ENCODE data around the gene ASTN2.
A peak's percentile ranks its signal among the peaks of the same experiment; 100 is the strongest.
"Not testable (repeated sequence)": the region's sequence is repeated elsewhere in the genome, so short reads cannot be mapped to it uniquely, and the experiment has no call there.

ASTN2 gene

DNA sequence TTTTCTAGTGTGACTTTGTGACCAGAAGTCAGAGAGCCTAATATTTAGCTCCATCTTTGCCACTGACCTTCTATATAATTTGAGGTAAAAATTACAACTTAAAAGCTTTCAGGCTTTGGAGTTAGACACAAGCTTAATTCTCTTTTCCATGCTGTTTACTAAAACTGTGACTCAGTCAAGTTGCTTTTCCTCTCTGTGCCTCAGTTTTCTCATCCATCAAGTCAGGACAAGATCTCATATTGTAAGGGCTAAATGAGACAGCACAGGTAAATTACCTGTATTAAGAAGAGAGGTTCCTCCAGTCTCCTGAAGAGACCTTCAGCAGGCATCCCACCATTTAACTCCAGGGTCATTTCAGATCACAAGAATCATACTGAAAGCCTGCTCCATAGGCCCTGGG is 339.2 kb downstream of the ASTN2 start:
- no peak for DNase-seq (ENCODE audit: low spot score)

DNA sequence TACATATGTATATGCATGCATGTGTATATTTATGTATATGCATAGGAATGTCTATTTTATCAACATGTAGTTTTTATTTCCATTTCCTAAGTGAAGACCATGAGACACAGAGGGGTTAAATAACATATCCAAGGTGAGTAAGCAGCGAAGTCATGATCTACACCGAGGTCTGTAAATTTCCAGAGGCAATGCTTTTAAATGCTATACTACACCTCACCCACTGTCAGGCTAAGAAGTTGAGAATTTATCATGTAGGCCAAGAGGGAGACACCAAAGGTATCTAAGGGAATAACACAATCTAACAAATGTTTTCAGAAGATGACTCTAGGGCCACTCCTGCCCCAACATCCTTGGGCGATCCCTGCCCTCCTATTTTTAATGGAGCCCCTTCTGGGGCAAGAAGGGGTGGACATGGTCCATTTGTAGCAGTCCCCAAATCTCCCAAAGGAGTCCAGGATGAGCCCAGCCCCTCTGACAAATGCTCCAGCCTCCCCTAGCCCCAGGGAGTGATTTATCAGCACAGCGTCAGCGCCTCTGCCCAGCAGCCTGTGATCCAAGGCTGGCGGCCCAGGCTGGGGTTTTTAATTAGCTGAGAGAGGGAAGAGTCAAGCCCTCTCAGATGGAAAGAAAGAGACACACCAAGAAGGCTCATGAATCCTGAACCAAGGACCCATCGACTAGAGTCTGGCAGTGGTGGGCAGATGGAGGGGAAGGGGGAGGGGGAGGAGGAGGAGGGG is 339.9 kb downstream of the ASTN2 start:
- DNase-seq (ENCODE audit: low spot score): no peak

DNA sequence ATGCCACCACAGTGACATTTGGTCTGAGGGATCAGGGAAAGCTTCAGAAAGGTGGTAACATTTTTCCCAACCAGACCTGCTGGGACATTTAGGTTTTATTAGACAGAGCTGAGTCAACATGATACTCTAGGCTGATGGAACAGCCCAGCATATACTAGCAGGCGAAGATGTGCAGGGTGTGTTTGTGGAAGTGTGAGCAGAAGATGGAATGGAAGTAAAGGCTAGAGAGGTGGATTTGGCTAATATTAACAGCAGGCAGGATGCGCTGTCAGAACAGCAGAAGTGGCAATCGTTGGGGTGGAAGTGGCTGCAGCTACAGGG is 340.6 kb downstream of the ASTN2 start:
- no peak for DNase-seq (ENCODE audit: low spot score)

DNA sequence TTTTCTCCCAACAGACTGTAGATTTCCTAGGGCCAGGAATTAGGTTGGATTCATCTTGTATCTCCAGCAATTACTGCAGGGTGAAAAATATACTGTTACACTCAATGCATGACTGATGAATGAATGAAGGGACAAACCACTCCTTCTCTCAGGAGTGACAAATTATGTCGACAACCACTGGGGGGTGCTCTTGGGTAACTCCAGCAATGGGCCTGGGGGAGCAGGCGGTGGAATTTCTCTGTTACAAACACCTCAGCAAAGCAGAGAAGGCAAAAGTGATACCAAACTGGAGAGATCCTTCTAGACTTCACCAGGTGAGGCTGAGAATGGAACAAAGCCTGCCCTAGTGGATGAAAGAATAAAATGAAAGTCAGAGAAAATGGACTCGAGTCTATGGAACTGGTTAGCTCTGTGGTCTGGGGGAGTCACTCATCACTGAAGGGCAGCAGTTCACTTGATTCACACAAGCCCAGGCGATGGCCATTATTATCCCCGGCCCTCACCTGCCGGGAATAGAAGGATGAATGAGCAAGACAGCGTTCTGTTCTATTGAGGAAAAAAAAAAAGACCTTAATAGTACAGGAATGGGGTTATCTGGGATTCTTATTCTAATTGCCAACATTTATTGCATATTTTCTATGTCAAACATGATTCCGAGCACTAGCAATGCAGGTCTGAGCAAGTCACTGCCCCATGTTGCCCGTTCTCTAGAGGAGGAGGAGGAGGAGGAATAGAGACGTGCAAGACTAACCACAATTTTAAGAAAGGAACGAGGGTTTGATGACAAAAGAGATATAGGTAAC is 341.1 kb downstream of the ASTN2 start:
- peak; percentile 34 for DNase-seq (ENCODE audit: low spot score)

DNA sequence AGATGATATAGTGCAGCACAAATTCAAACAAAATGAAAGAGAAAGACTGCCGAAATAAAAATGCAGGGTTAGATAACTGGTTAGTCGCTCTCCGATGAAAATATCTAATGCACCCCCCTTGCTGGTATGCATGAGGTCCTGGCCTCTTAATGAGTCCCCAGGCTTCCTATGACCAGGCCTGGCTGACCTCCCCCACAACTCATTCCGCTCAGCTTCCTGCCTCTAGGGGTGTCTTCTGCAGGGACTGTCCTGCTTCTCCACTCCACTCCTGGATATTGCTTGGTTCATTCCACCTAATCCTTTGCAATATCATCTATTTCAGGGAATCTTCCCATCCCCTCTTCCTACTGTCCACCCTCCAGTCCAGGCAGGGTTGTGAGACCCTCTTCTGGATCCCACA is 341.8 kb downstream of the ASTN2 start:
- no peak for DNase-seq (ENCODE audit: low spot score)

DNA sequence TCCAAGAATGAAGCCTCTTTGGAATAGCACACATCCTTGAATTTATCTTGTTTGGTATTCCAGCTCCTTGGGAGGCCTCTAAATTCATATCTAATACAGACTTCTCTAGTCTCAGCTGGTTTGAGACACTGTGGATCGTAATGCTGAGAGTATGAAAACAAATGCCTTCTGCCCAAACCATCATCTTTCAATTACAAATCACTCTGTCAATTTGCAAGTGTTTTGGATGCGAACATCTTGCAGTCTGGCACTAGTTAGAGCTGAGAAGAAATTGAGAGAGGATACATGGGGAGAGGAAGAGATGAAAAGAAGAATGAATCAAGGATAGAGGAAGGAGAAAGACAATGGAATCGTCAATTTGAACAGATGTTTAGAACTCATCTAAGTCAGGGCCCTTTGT is 342.6 kb downstream of the ASTN2 start:
- no peak for DNase-seq (ENCODE audit: low spot score)

DNA sequence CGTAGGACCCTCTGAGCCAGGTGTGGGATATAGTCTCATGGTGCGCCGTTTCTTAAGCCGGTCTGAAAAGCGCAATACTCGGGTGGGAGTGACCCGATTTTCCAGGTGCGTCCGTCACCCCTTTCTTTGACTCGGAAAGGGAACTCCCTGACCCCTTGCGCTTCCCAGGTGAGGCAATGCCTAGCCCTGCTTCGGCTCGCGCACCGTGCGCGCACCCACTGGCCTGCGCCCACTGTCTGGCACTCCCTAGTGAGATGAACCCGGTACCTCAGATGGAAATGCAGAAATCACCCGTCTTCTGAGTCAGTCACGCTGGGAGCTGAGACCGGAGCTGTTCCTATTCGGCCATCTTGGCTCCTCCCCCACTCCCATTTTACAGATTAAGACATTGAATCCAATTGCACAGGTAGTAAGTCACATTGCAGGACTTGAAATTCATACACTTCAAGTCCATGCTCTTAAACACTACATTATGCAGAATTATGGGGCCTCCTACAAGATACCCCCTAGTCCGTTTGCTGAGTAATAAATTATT is 343.1 kb downstream of the ASTN2 start:
- DNase-seq (ENCODE audit: low spot score): not testable (repeated sequence)

DNA sequence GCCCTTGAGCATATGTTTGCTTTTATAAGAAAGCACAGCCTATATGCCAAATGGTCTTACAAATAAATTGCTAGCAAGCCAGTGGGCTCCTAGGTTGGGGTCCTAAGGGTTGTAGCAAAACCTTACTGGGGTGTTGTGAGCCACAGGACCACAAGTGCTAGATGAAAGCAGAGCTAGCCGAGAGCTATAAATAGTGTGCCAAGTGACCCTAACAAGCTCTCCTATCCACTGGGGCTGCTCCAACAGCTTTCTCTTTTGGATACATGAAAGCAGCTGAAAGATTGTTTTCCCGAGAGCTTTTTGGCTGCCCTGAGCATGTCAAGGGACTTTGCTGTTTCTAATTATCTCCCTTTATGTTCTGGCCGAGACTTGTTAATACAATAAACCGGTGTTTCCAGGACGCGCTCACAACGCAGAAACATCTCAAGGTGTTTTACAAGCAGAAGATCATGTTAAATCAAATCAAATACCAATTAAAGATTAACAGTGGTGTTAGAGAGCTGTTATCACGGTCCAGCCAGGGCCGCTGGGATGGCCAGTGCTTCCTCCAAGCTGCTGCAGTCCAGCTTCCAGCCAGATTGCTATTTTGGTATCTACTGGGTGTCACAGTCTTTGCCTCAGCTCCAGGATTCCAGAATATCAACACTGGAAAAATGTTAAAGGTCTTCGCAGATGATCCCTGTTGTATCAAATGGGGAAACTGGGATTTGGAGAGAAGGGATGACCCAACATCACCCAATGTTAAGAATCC is 351.0 kb downstream of the ASTN2 start:
- no peak for DNase-seq (ENCODE audit: low spot score)

DNA sequence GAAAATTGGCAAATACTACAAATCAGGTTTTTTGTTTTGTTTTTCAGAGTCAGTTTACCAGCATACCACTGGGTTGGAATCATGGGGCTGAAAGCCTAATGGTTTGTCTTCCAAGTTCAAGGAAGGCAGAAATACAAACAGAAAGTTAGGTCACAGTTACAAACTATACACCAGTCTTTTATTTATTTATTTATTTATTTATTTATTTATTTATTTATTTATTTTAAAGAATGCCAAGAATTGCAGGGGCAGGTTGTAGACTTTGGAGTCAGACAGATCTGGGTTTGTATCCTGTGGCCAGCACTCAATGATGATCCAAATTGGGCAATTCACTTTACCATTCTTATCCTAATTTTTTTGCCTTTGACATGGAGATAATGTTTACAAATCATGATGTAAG is 353.9 kb downstream of the ASTN2 start:
- no peak for DNase-seq (ENCODE audit: low spot score)

DNA sequence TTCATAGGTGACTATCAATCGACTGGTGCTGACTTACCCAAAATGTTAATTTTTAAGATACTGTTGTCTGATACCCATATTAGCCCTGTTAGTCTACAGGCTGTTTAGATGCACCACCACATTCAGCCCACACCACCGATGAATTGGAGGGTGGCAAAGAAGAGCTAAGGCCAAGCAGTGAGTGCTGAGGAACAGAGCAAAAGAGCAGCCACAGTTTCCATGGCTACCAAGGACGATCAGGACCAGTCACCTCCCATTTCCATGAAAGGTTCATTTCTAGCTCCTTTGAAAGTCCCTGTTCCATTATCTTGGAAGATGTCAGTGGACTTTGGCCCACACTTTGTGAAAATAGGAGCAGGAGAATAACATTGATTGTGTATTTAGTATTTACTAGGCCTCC is 364.9 kb downstream of the ASTN2 start:
- DNase-seq (ENCODE audit: low spot score): no peak

DNA sequence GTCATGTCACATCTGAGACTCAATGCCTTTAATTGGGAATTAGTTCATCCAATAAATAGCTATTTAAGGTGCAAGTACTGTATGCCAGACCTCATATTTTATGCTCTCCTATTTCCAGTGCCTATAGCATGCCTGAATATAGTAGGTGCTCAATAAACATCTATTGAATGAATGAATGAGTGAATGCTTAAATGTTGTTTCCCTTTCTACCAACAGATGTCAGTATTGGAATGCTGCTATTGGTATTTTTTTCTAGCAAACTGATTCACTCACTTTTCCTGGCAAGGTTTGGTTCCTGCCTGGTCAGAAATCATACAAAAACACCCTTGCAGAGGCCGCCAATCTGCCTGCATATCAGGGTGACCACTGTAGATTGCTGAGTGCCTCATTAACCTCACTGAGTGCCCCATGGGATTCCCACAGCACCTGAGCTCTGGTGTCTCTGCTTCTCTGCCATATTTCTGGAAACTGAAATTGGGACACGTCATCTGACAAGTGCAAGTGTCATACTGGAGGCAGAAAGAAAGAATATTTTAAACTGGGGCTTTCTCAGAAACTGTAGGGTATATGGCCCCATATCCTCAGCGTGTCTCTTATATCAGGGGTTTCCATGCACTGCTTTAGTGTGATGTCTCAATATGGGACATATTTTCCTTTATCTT is 368.1 kb downstream of the ASTN2 start:
- no peak for DNase-seq (ENCODE audit: low spot score)

DNA sequence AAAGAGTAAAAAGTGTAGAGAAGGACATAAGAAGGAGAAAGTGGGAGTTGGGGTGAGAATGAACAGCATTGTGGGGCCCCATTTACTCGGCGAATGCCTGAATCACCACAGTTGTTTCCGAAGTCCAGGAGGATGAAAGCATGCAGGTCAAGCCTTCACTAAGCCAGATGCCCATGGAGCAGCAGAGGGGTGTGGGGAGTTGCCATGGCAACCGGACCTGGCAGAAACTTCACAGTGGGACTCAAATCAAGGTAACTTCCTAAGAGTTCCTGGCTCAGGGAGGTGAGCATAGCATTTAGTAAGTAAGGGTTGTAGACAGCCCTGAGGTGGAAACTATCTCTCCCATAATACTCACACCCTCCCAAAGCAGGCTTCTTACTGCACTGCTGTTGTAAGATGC is 370.6 kb downstream of the ASTN2 start:
- no peak for DNase-seq (ENCODE audit: low spot score)

DNA sequence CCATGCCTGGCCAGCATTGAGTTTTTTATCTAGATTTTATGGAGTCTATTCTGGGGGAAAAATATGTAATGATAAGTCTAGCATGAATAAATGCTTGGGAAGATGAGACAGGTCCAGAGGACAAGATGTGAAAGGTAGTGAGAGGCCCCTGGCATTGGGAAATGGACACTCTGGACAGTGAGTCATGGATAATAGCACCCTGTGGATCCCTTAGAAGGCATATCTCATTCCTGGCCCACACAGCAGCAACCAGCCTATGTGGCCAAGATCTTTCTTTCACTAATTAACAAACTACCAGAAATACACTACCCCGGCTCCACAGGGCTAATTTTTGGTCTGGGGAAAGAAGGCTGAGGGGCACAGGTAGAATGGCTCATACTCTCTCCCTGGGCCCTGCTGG is 371.7 kb downstream of the ASTN2 start:
- no peak for DNase-seq (ENCODE audit: low spot score)

DNA sequence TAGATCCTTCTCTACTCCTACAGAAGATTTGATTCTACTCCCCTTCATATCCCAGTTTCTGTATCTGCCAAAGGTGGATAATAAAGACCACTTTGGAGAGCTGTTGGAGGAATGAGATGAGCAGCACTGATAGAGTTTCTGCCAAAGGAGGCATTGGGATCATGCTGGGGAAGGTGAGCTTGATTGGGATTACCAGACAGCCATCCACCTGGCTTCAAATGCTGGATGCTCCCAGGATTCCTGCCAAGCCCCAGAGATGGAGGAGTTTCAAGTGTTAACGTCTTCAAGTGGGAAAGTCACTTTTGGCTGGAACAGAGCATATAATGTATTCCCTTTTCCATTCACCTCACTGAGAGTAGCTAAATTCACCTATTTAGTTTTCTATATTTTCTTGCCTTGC is 379.3 kb downstream of the ASTN2 start:
- no peak for DNase-seq (ENCODE audit: low spot score)

DNA sequence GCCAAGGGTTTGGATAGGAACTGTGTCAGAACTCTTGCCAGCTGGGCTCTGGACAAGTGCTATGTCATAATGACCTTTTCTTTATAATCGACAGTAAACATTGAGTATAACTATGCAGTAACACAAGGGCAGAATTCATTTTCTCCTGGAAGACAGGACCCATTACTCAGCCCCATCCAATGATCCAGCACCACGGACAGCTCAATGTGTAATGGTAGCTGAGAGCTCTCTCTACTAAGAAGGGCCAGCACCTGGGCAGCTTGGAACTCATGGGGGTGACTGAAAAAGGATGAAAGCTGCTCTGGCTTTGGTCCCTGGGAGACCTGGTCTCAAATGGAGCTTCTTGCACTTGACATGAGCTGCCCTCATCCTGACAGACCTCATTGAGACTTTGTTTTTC is 380.0 kb downstream of the ASTN2 start:
- no peak for DNase-seq (ENCODE audit: low spot score)

DNA sequence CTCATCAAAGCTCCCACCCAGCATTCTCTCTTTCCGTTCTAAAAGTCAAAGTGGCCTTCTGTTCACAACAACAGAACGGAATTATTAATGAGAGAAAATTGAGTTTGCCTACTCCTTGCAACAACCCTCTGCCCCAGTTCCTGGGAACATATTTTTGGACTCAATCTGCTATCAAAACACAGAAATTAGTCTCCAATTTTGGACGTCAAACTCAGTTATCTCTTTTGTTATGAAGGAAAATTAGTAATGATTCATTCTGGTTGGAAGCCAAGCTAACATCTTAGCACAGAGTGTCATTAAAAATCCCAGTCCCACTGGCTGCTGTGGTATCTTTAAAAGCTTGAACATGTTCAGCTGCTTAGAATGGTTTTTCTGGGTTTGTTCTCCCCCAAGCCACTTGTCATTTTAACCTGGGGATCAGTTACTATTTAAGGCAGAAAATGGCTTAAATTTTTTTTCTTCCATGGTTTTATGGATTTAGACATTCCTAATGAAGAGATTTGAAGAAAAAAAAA is 384.5 kb downstream of the ASTN2 start:
- peak; percentile 67 for DNase-seq (ENCODE audit: low spot score)

DNA sequence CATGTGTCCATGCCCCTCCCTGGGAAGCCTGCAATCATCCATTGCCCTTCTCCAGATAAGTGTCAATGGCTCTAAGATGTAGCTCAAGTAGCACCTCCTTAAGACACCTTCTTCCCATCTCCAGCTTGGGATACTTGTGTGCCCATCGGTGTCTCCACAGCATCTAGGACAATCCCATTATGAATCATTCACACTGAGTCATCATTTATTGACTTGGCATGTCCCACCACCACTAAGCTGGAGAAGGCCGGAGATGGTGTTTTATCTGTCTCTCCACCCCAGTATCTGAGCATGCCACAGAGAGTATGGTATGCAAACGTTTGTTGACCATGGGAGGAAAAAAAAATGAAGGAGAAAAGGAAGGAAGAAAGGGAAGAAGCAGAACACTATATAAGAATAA is 385.5 kb downstream of the ASTN2 start:
- no peak for DNase-seq (ENCODE audit: low spot score)

DNA sequence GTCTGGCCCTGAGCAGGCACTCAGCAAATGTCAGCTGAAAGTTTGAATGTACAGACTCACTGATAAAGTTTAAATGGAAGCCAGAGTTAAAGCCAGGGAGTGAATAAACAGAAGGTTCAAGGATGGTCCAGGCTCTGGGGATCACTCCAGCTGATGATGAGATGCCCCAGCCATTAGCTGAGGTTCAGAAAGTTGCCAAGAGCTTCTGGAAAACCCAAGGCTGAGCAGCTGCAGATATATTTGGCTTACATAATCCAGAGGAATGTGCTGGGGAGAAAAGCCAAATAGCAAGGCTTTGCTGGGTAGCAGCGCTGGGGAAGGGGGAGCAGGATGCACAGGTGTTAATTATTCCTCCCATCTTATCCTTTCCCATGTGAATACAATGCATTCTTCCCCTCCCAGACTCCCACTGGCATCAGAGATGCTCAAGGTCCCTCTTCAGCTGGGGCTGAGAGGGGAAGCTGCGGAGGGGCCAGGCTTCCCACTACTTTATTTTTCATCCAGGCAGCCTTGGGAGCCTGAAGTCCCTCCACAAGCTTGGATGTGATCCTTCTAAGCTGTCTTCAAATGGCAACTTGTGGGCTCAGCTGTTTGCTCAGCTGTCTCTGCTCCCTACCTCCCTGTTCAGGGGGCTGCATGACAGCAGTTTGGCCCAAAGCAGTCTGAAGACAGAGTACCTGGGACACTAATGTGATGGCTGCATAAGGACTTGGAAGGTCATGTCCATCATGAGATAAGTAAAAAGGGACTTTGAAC is 386.6 kb downstream of the ASTN2 start:
- DNase-seq (ENCODE audit: low spot score): no peak

DNA sequence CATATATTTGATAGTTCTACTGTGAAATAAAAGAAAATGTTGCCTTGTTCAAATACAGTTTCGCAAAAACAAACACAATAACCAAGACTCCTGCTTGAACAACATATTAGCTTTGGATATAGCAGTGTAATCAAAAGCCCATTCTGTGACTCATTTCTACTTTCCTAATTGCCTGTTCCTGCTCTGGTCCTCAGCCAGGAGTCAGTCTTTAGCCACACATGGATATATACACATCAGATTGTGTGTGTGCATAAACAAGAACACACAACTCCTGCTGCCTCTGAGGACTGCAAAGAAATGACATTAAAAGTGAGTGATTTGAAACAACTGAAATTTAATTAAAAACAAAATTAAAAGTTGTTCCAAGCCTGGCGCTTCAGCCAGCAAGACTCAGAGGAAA is 393.0 kb downstream of the ASTN2 start:
- no peak for DNase-seq (ENCODE audit: low spot score)

DNA sequence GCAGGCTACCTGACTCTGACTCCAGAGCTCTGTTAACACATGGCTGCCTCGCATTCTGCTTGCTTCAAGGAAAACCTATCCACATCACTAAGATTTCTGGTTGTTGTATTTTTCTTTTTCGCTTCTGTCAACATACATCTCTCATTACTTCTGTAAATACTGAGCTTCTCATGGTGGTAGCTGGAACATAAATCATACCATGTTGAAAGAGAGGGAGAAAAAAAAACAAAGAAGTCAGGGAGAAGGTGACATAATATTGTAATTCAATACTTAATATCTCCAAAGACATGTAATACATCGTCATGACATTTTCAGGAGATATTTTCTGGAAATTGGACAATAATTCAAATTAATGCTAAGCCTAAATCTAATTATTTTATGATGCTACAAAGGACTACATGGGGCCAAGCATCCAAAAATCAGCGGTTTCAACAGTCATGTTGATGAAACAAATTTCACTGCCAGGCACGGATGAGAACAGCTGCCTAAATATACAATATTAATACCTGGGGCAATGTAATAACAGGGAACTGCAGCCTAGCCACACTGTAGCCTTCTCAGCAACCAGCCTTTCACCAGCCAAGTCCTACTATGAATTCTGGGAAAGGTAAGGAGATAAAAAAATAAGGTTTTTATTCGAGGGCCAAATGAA is 395.8 kb downstream of the ASTN2 start:
- no peak for DNase-seq (ENCODE audit: low spot score)
